ENCODE measurements around the gene SLC35B2. TPM values are rescaled to one million over a fixed set of nuclear protein-coding genes. Genes with fewer than 3 reads are reported as not detected.

Gene SLC35B2
- total RNA-seq, 2 donors from 2014 or later, result 44.5 to 59.9 TPM

- TF ChIP-seq POLR2A (IDR thresholded peaks at IDR 0.05) (no peak), POLR2AphosphoS5 (IDR thresholded peaks at IDR 0.05) (no peak)
- TF ChIP-seq, protein P1, sequence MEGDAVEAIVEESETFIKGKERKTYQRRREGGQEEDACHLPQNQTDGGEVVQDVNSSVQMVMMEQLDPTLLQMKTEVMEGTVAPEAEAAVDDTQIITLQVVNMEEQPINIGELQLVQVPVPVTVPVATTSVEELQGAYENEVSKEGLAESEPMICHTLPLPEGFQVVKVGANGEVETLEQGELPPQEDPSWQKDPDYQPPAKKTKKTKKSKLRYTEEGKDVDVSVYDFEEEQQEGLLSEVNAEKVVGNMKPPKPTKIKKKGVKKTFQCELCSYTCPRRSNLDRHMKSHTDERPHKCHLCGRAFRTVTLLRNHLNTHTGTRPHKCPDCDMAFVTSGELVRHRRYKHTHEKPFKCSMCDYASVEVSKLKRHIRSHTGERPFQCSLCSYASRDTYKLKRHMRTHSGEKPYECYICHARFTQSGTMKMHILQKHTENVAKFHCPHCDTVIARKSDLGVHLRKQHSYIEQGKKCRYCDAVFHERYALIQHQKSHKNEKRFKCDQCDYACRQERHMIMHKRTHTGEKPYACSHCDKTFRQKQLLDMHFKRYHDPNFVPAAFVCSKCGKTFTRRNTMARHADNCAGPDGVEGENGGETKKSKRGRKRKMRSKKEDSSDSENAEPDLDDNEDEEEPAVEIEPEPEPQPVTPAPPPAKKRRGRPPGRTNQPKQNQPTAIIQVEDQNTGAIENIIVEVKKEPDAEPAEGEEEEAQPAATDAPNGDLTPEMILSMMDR (IDR thresholded peaks at IDR 0.05), result no peak
- 8% methylated on average over 18 of the region's 18 CpGs for WGBS
- Histone ChIP-seq H3K4me1 (replicated peaks) (peaks cover 12% of the 10 kb centered on the region), H3K36me3 (no peaks in the 10 kb centered on the region), H3K27ac (peak overlapping the region; percentile 78 to 89), H3K27me3 (replicated peaks; ENCODE audit: insufficient read depth) (no peaks in the 10 kb centered on the region), H3K9me3 (no peaks in the 10 kb centered on the region), H3K4me3 (peak overlapping the region; percentile 54 to 55)
- intact Hi-C loops (cut with DNase I), result no loop called here
- DNase-seq (ENCODE audit: low spot score), result no peak
Measured at GRCh38 chr6:44224029-44224964, 33.0 kb downstream of the SLC35B2 start.

DNA sequence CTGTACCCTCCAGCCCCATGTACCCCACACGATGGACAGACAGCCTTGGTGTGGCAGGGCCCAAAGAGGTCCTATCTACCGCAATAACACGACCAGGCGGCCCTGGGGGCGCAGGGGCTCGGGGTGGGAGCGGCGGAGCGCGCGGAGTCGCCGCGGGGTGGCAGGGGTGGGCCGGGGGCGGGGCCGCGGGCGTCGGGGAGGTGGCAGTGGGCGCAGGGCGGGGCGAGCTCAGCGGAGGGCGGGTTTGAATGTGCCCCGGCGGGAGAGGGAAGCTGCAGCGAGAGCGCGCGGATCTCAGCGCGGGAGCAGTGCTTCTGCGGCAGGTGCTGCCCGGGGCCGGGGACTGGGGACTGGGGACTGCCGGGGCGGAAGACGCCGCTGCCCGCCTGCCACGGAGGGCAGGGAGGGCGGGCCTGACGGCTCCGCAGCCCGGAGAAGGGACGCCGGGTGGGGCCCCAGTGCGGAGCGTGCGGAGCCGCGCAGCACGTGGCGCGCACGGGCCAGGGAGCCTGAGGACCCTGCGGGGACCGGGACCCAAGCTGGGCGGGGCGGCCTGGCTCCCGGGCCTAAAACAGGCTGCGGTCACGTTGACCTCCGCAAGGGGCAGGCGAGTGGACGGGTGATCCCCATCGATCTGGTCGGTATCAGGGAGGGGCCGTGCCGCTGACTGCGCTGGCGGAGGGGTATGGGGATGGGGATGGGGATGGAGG, 33.9 kb downstream of the SLC35B2 start, which contains the start of gene SLC29A1:
SLC29A1 (plus strand) TSS at position 277 of the 710 bp plus-strand sequence. CDS start 3,719 bp downstream, outside the sequence.
- Histone ChIP-seq H3K27me3 (replicated peaks; ENCODE audit: insufficient read depth) (no peaks in the 10 kb centered on the region), H3K36me3 (no peaks in the 10 kb centered on the region), H3K4me3 (peak within 1 kb of the TSS; percentile 54 to 55), H3K9me3 (no peaks in the 10 kb centered on the region), H3K27ac (peak within 1 kb of the TSS; percentile 78 to 89), H3K4me1 (replicated peaks) (peaks cover 12% of the 10 kb centered on the region)
- WGBS, result under 1% methylated on average over 48 of the region's 73 CpGs
- intact Hi-C loops (cut with DNase I), result no loop called here
- peak; percentile 81 for DNase-seq (ENCODE audit: low spot score)
- peak; percentile 66 for TF ChIP-seq POLR2A (IDR thresholded peaks at IDR 0.05)
- TF ChIP-seq POLR2AphosphoS5 (IDR thresholded peaks at IDR 0.05), result peak; percentile 46
- TF ChIP-seq, protein P1 (IDR thresholded peaks at IDR 0.05), result peak in 1 of 4 experiments; percentile 13

- intact Hi-C loops (cut with DNase I), result no loop called here
- WGBS, result 26% methylated on average over 26 of the region's 26 CpGs
- TF ChIP-seq POLR2AphosphoS5 (IDR thresholded peaks at IDR 0.05), result no peak
- TF ChIP-seq, protein P1 (IDR thresholded peaks at IDR 0.05), result no peak
- no peak for TF ChIP-seq POLR2A (IDR thresholded peaks at IDR 0.05)
- H3K27ac ChIP-seq, result peak overlapping the region; percentile 78 to 89
- no peaks in the 10 kb centered on the region for H3K36me3 ChIP-seq
- H3K4me1 ChIP-seq (replicated peaks), result peaks cover 14% of the 10 kb centered on the region
- no peaks in the 10 kb centered on the region for H3K9me3 ChIP-seq
- H3K4me3 ChIP-seq, result peak overlapping the region; percentile 54 to 55
- H3K27me3 ChIP-seq (replicated peaks; ENCODE audit: insufficient read depth), result no peaks in the 10 kb centered on the region
- DNase-seq (ENCODE audit: low spot score), result no peak
Measured at GRCh38 chr6:44222486-44223318, 34.6 kb downstream of the SLC35B2 start.

GRCh38 chr6:44221961-44222335, 35.4 kb downstream of the SLC35B2 start:
- WGBS, result 84% methylated on average over 2 of the region's 2 CpGs
- peak overlapping the region; percentile 78 to 89 for H3K27ac ChIP-seq
- no peaks in the 10 kb centered on the region for H3K9me3 ChIP-seq
- intact Hi-C loops (cut with DNase I), result no loop called here
- no peak overlapping the region for H3K4me3 ChIP-seq
- H3K4me1 ChIP-seq (replicated peaks), result peaks cover 17% of the 10 kb centered on the region
- H3K27me3 ChIP-seq (replicated peaks; ENCODE audit: insufficient read depth), result no peaks in the 10 kb centered on the region
- no peak for TF ChIP-seq POLR2A (IDR thresholded peaks at IDR 0.05)
- TF ChIP-seq, protein P1 (IDR thresholded peaks at IDR 0.05), result no peak
- TF ChIP-seq POLR2AphosphoS5 (IDR thresholded peaks at IDR 0.05), result no peak
- no peak for DNase-seq (ENCODE audit: low spot score)
- no peaks in the 10 kb centered on the region for H3K36me3 ChIP-seq
